HG03159 (cell line): ENCODE measurements around the gene WDFY2.

ENCODE experiments used
- ATAC-seq: cut with Tn5 transposase; IDR thresholded peaks from one replicate; pipeline ENCODE4 v1.9.1; 2021; ENCODE audit warnings: mild to moderate bottlenecking, moderate library complexity; ENCODE audit not compliant: unreplicated experiment

WDFY2 gene

DNA sequence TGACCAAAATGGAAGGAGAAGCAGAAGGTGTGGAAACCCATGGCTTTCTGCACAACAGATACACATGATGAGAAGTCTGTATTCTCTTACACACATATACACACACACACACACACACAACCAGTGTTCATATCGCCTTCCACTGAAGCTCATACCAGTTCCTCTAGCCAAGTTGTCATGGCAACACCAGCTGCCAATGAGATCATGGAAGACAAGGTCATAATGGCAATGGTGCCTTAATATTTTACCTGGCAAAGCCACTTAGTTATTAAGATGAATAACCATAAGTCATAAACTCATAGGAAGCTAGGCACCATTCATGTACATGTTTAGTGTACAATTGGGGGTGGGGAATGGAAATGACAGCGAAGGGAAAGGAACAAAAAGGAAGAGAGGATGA, 222.3 kb downstream of the WDFY2 start:
- no peak for ATAC-seq

DNA sequence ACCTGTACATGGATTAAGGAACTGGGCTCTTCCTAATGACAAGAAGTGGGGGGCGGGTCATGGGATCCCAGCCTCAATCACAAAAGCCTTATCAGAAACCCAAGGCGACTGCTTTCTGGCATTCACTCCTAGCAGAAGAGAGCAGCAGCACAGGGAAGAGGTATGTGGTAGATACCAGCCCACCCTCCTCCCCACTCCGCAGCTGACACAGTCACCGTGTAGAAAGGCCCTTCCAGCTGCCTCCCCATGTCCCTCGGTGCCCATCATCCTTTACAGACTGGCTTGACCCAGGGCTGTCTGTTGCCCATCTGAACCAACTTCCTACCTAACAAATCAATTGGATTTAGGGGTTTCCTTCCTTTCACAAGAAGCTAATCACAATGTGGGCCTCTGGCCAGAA, 222.8 kb downstream of the WDFY2 start:
- no peak for ATAC-seq

- ATAC-seq: no peak
Measured at GRCh38 chr13:51808811-51809210, 224.5 kb downstream of the WDFY2 start.

- ATAC-seq: no peak
Measured at GRCh38 chr13:51811046-51811445, 226.8 kb downstream of the WDFY2 start.

DNA sequence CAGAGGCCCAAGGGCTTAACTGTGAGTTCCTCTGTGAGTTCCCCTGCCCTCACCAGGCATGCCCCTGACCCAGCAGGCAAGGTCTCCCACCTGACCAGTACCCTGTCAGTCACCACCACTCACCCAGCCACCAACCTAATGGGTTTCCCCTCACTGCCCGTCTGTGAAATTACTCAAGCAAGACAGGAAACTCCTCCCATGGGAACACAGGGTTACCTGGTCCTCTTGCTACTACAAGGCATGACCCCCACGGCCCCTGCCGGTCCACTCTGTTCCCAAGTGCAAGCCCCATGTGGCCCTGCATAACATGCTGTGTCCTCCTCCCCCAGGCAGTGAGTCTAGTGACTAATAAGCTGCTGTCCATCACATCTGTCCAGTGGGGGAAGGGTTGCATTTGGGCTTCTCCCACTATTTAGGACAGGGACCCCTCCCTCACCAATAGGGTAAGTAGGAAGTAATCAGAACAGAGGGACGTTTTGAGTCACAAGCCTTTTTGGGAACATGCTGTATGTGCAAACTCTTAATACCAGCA, 227.7 kb downstream of the WDFY2 start:
- ATAC-seq: no peak

- ATAC-seq: no peak
Measured at GRCh38 chr13:51814071-51814470, 229.8 kb downstream of the WDFY2 start.

DNA sequence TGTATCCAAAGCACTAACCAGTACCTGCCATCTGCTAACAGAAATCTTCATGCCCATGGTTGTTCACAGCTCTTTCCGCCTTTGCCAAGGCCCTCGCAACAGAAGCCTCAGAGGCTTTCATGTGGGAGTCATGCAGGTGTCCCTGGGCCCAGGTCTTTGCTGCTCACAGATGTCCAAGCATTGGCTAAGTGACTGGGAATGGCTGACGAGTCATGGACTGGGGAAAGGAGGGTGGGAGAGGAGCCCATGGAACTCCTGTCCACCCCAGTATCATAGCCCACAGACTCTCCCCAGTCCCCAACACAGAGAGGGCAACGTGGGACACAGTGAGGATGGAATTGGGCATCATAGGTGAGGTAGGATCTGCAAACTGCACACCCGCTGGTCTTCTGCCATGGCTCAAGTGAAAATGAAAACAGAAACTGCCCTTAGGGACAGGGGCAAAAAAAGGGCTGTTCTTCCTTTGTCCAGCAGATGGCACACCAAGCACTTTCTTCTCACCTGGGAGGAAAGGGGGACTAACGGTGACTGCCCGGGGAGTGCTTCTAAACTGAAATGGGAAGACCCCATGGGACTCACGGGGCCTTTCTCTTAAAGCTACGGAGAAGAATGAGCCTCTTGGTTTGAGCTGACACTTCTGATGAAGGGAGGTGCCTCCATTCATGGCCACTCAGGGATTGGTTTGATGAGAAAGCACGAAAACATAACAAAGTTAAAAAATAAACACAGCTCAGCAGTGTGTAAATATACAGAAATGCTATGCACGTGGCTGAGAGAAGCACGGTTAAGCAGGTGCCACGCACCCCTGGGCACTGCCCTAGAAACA, 230.8 kb downstream of the WDFY2 start:
- ATAC-seq: peak; percentile 77

- ATAC-seq: no peak
Measured at GRCh38 chr13:51815848-51816247, 231.6 kb downstream of the WDFY2 start.

DNA sequence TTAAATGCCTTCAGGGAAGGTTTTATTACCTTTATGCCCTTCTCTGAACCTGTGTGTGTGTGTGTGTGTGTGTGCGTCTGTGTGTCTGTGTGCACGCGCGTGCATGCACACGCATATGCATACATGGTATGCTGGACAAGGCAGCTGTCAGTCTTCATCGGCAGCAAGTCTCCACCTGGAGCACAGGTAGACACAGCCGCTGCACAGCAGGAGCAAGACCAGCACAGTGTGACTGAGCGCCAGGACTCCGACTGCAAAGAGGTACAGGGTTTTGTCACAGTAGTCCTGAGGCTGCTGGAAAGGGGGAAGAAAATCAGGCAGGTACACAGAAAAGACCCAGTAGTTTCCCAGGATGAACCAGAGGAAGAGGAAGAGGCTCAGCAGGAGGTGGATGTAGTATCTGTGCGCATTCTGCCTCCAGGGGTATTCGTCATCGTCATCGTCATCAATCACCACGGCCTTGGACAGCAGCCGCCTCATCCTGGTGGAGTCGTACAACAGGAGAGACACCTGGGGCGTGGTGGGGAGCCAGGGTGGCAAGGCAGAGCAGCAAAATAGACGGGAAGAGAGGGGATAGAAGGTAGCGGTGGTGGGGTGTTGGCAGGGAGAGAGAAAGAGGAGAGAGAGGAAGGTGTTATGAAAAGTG, 232.5 kb downstream of the WDFY2 start:
- ATAC-seq: no peak
